Adrenal gland (tissue), 12 donors: Measurements from ENCODE around the gene APH1B. TPM values are rescaled to one million over a fixed set of nuclear protein-coding genes. Genes with fewer than 3 reads are reported as not detected.

Experiments used
- DNase-seq, 7 donors: peaks; one replicate each; pipeline ENCODE4 v3.0.0-alpha.2; 2019 to 2020
- H3K27ac ChIP-seq, 5 donors: fragments of 200-600 bp; sonication (generic) in 4 of 5; 1 replicate in 3 of 5; 2 replicates in 2 of 5; pipeline versions ENCODE4 v1.5.1 to v1.8.0; 2016 to 2020; ENCODE audit warnings: mild to moderate bottlenecking in 1 of 5
- H3K27me3 ChIP-seq: fragments of 200-600 bp; 2 replicates; pipeline ENCODE4 v1.8.0; 2021
- H3K36me3 ChIP-seq, 2 donors: fragments of 200-600 bp; replicated peaks in 1 of 2; 1 replicate in 1 of 2; 2 replicates in 1 of 2; pipeline versions ENCODE4 v1.5.1 to v1.8.0; 2018 to 2022
- H3K4me1 ChIP-seq, 2 donors: fragments of 200-600 bp; replicated peaks in 1 of 2; 1 replicate in 1 of 2; 2 replicates in 1 of 2; pipeline versions ENCODE4 v1.5.1 to v1.8.0; 2018 to 2021
- H3K4me3 ChIP-seq, 4 donors: fragments of 200-600 bp; sonication (generic) in 3 of 4; one replicate each; pipeline ENCODE4 v1.5.1; 2016 to 2018
- H3K9me3 ChIP-seq, 3 donors: fragments of 200-600 bp; sonication (generic) in 1 of 3; replicated peaks in 1 of 3; 1 replicate in 2 of 3; 2 replicates in 1 of 3; pipeline versions ENCODE4 v1.5.1 to v1.8.0; 2016 to 2021
- POLR2A ChIP-seq, 2 donors: fragments of 450-650 bp; IDR thresholded peaks; one replicate each; pipeline ENCODE4 v1.6.1; 2017; ENCODE audit warnings: antibody characterized with exemption in 2 of 2, mild to moderate bottlenecking in 2 of 2, moderate library complexity in 1 of 2
- WGBS, 4 donors: extraction: QIAGEN DNeasy Blood & Tissue Kit in 2 of 4; methylation state at CpG; one replicate each; pipeline versions ENCODE4 v1.1.5 to v1.1.7; 2013 to 2017; 5-methylcytosine and 5-hydroxymethylcytosine counted together
- intact Hi-C, 2 donors: fragments of 100-400 bp; cut with DNase I; formaldehyde crosslinking; loops; one replicate each; pipeline versions ENCODE4 v1.14.1 to v1.15.0; 2022 to 2023
- polyA plus RNA-seq, 3 donors: library from polyadenylated mRNA; stranded (reverse); fragments of 200-250 nt in 2 of 3; fragments of 350-450 nt in 1 of 3; fragmentation: Illumina TruSeq in 1 of 3; extraction: RNeasy Lipid Tissue Mini Kit (QIAGEN cat#74804) in 1 of 3; gene quantifications; one replicate each; pipeline ENCODE4 v1.2.3, GENCODE V29; 2013 to 2014
- total RNA-seq, 9 donors: library from RNA; depleted of rRNA in 4 of 9; stranded (reverse); fragments of >200 nt in 4 of 9; fragments of 120-200 nt in 1 of 9; fragmentation: NEBNext Ultra II Directional in 1 of 9; extraction: Animal tissue kit (Norgen Biotek cat#: 25700) in 1 of 9; gene quantifications; one replicate each; pipeline versions ENCODE4 v1.1.0 to v1.2.4, GENCODE V29; 2013 to 2023
- TF ChIP-seq, protein P1 (sequence below), 6 experiments: fragments of 450-650 bp in 4 of 6; fragments of 200-600 bp in 2 of 6; sonication (generic) in 1 of 6; IDR thresholded peaks; 1 replicate in 5 of 6; 2 replicates in 1 of 6; pipeline versions ENCODE4 v1.5.1 to v1.8.0; 2016 to 2021; ENCODE audit warnings: antibody characterized with exemption in 6 of 6, mild to moderate bottlenecking in 2 of 6, moderate library complexity in 1 of 6
- donor health status: healthy with polysubstance abuse.
- donor health status: Bipolar disorder and iron deficiency.
- donor health status: DM: yes; HTN: yes; CAD: no.
- donor health status: DM: no; HTN: no; CAD: no.
- donor health status: DM: no; HTN: no; CAD: no.
- donor health status: DM: yes; HTN: yes; CAD: no.

APH1B gene
- total and polyA plus RNA-seq, 12 donors: 8.3 to 50.3 (median 23.1) TPM

DNA sequence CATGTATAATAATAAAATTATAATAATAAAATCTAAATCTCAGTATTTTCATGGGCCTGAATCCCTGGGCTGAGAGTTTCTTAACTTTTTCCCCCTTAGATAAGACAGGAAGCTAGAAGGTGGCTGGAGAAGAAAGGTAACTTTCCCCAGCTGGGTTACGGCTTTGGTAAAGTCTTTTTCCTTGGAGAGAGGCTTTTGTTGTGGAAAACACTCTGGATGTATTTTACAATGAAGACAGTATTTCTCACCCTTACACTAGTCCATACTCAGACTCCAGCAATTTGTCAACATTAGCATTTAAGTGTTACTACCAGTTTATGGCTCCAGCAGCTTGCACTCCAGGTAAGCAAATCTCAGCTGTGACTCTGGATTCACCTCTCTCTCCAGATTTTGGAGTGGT lies 34.9 kb downstream of the APH1B start:
- intact Hi-C loops: no loop called here
- no peak for DNase-seq
- Histone ChIP-seq H3K27me3 (no peaks in the 10 kb centered on the region), H3K9me3 (no peaks in the 10 kb centered on the region), H3K27ac (no peak overlapping the region), H3K4me3 (no peak overlapping the region), H3K36me3 (no peaks in the 10 kb centered on the region), H3K4me1 (no peaks in the 10 kb centered on the region)
- TF ChIP-seq, protein P1, sequence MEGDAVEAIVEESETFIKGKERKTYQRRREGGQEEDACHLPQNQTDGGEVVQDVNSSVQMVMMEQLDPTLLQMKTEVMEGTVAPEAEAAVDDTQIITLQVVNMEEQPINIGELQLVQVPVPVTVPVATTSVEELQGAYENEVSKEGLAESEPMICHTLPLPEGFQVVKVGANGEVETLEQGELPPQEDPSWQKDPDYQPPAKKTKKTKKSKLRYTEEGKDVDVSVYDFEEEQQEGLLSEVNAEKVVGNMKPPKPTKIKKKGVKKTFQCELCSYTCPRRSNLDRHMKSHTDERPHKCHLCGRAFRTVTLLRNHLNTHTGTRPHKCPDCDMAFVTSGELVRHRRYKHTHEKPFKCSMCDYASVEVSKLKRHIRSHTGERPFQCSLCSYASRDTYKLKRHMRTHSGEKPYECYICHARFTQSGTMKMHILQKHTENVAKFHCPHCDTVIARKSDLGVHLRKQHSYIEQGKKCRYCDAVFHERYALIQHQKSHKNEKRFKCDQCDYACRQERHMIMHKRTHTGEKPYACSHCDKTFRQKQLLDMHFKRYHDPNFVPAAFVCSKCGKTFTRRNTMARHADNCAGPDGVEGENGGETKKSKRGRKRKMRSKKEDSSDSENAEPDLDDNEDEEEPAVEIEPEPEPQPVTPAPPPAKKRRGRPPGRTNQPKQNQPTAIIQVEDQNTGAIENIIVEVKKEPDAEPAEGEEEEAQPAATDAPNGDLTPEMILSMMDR (IDR thresholded peaks at IDR 0.05): no peak
- no peak for TF ChIP-seq POLR2A (IDR thresholded peaks at IDR 0.05)
- WGBS, 4 donors: 100% methylated on average over 1 of the region's 1 CpG

- Histone ChIP-seq H3K36me3 (no peaks in the 10 kb centered on the region), H3K27ac (no peak overlapping the region), H3K9me3 (no peaks in the 10 kb centered on the region), H3K4me3 (no peak overlapping the region), H3K4me1 (no peaks in the 10 kb centered on the region), H3K27me3 (no peaks in the 10 kb centered on the region)
- intact Hi-C loops: no loop called here
- 86 to 91% (median 88%) methylated on average over 4 of the region's 4 CpGs for WGBS, 4 donors
- TF ChIP-seq, protein P1 (IDR thresholded peaks at IDR 0.05): no peak
- DNase-seq: no peak
These were observed 36.4 kb downstream of the APH1B start for GRCh38 chr15:63313825-63314224.

DNA sequence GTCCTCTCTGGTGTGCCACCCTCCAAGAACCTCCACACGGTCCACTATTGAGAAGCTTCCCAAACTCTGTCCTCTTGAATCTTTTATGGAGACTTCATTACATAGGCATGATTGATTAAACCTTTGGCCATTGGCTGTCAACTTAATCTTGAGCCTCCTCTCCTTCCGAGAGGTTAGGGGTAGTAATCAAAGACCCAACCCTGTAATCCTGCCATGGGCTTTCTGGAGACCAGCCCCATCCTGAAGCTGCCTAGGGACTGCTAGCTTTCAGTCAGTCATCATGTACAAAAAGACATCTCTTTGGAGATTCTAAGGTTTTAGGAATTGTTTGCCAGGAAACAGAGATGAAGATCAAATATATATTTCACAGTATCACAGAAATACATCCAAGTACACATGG lies 37.0 kb downstream of the APH1B start:
- TF ChIP-seq, protein P1 (IDR thresholded peaks at IDR 0.05): no peak
- no peak for TF ChIP-seq POLR2A (IDR thresholded peaks at IDR 0.05)
- 50 to 71% (median 60%) methylated on average over 2 of the region's 2 CpGs for WGBS, 4 donors
- Histone ChIP-seq H3K4me1 (no peaks in the 10 kb centered on the region), H3K27me3 (no peaks in the 10 kb centered on the region), H3K27ac (no peak overlapping the region), H3K4me3 (no peak overlapping the region), H3K9me3 (no peaks in the 10 kb centered on the region), H3K36me3 (no peaks in the 10 kb centered on the region)
- intact Hi-C loops: no loop called here
- no peak for DNase-seq

- TF ChIP-seq POLR2A (IDR thresholded peaks at IDR 0.05): no peak
- TF ChIP-seq, protein P1 (IDR thresholded peaks at IDR 0.05): no peak
- H3K27ac ChIP-seq: no peak overlapping the region
- no peaks in the 10 kb centered on the region for H3K4me1 ChIP-seq
- H3K36me3 ChIP-seq: no peaks in the 10 kb centered on the region
- no peaks in the 10 kb centered on the region for H3K9me3 ChIP-seq
- intact Hi-C loops: no loop called here
- no peak for DNase-seq
- WGBS, 4 donors: 93 to 97% (median 95%) methylated on average over 4 of the region's 4 CpGs
- no peaks in the 10 kb centered on the region for H3K27me3 ChIP-seq
- H3K4me3 ChIP-seq: no peak overlapping the region
These were observed 40.9 kb downstream of the APH1B start for GRCh38 chr15:63318344-63318743.
